ENCODE results near the gene IFT88. TPM values are rescaled to one million over a fixed set of nuclear protein-coding genes. Genes with fewer than 3 reads are reported as not detected.

Gene IFT88
- total RNA-seq, 2 experiments from 2014 or later: 9.0 to 9.5 TPM

GRCh38 chr13:20738616-20739015 is 171.7 kb downstream of the IFT88 start:
- TF ChIP-seq CTCF (IDR thresholded peaks at IDR 0.05): no peak
- H3K4me1 Mint-ChIP-seq (ENCODE audit: low read depth): no peaks in the 10 kb centered on the region
- Histone ChIP-seq H3K4me3 (ENCODE audit: low read length) (no peak overlapping the region), H3K27me3 (ENCODE audit: control insufficient read depth in 1 of 2, insufficient read depth in 2 of 2, low read length in 2 of 2) (no peaks in the 10 kb centered on the region), H3K36me3 (ENCODE audit: insufficient read depth, low read length) (no peaks in the 10 kb centered on the region), H3K27ac (ENCODE audit: low read depth in 1 of 2, low read length in 2 of 2) (no peak overlapping the region), H3K4me1 (ENCODE audit: insufficient read depth, low read length) (no peaks in the 10 kb centered on the region), H3K9me3 (ENCODE audit: control insufficient read depth in 1 of 2, insufficient read depth in 1 of 2, low read length in 2 of 2) (peaks cover 0 to 12% of the 10 kb centered on the region in 2 experiments)
- intact Hi-C loops (cut with DNase I, micrococcal nuclease): no loop called here
- CTCF ChIA-PET: no interaction called here
- H3K27ac Mint-ChIP-seq: no peak overlapping the region
- H3K9me3 Mint-ChIP-seq: peaks cover 8% of the 10 kb centered on the region
- H3K4me3 Mint-ChIP-seq: no peak overlapping the region
- H3K36me3 Mint-ChIP-seq (ENCODE audit: low read depth): peaks cover 34% of the 10 kb centered on the region
- no peaks in the 10 kb centered on the region for H3K27me3 Mint-ChIP-seq
- POLR2A ChIA-PET: no interaction called here
- no peak for DNase-seq
- ATAC-seq (ENCODE audit: poor library complexity): no peak

- Mint-ChIP-seq H3K4me3 (no peak overlapping the region), H3K4me1 (ENCODE audit: low read depth) (no peaks in the 10 kb centered on the region), H3K36me3 (ENCODE audit: low read depth) (peaks cover 37% of the 10 kb centered on the region), H3K27me3 (no peaks in the 10 kb centered on the region), H3K27ac (no peak overlapping the region), H3K9me3 (peaks cover 10% of the 10 kb centered on the region)
- Histone ChIP-seq H3K36me3 (ENCODE audit: insufficient read depth, low read length) (no peaks in the 10 kb centered on the region), H3K4me1 (ENCODE audit: insufficient read depth, low read length) (no peaks in the 10 kb centered on the region), H3K9me3 (ENCODE audit: control insufficient read depth in 1 of 2, insufficient read depth in 1 of 2, low read length in 2 of 2) (peaks cover 0 to 12% of the 10 kb centered on the region in 2 experiments), H3K27ac (ENCODE audit: low read depth in 1 of 2, low read length in 2 of 2) (no peak overlapping the region), H3K27me3 (ENCODE audit: control insufficient read depth in 1 of 2, insufficient read depth in 2 of 2, low read length in 2 of 2) (no peaks in the 10 kb centered on the region), H3K4me3 (ENCODE audit: low read length) (no peak overlapping the region)
- ChIA-PET CTCF (no interaction called here), POLR2A (no interaction called here)
- TF ChIP-seq CTCF (IDR thresholded peaks at IDR 0.05): no peak
- no peak for DNase-seq
- no peak for ATAC-seq (ENCODE audit: poor library complexity)
- intact Hi-C loops (cut with DNase I, micrococcal nuclease): no loop called here
Measured at GRCh38 chr13:20740021-20740420, 173.1 kb downstream of the IFT88 start.

Other genes with a start within 250 kb of the IFT88 start
- 1 to 10 TPM; 7.9 to 8.0 TPM for gene CRYL1, start 41.3 kb upstream of the IFT88 start, total RNA-seq
- gene IL17D, start 136.5 kb downstream of the IFT88 start, total RNA-seq: under 1 TPM in 1 of 2 experiments, not detected in 1; 0.47 TPM
- gene EEF1AKMT1, start 206.8 kb downstream of the IFT88 start, total RNA-seq: 1 to 10 TPM; 1.9 to 2.5 TPM

Measured in CD4-positive, alpha-beta T cell (primary cell).